ENCODE data around the gene TUBA1B. TPM values are rescaled to one million over a fixed set of nuclear protein-coding genes. Genes with fewer than 3 reads are reported as not detected.

Gene TUBA1B
- total and polyA plus RNA-seq, 2 of the 8 experiments (the other 6 are each of a cell fraction or from before 2014, with no cell fraction given), result 2,092 to 6,837 TPM

GRCh38 chr12:49131051-49131893 is at the start of gene TUBA1B (continued):
- TF ChIP-seq ATF3 (IDR thresholded peaks at IDR 0.05; ENCODE audit: insufficient read depth, low read depth, low read length), result no peak
